ENCODE data around the gene PKNOX2.

PKNOX2 gene

DNA sequence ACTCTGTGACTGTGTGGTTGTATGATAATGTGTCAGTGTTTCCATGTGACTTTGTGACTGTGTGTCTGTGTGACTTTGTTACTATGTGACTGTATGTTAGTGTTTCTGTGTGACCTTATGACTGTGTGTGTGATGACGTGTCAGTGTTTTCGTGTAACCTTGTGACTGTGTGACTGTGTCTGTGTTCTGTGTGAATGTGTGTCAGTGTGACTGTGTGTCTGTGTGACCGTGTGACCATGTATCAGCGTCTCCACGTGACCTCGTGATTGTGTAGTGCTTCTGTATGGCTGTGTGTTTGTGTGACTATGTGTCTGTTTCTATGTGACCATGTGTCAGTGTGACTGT, 9.5 kb upstream of the PKNOX2 start:
- DNase-seq (ENCODE audit: low read depth in 2 of 2), result no peak

DNA sequence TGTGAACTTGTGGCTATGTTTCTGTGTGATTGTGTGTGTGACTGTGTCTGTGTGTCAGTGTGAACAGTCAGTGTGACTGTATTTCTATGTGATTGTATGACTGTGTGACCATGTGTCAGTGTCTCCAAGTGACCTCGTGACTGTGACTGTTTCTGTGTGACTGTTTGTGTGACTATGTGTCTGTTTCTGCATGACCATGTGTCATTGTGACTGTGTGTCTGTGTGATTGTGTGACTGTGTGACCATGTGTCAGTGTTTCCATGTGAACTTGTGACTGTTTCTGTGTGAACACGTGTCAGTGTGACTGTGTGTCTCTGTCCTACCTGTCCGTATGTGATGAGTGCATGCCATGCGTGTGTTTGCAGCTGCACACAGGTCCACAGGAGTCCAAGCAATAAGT, 8.8 kb upstream of the PKNOX2 start:
- no peak for DNase-seq (ENCODE audit: low read depth in 2 of 2)

- no peak for DNase-seq (ENCODE audit: low read depth in 2 of 2)
These were observed 8.0 kb upstream of the PKNOX2 start for GRCh38 chr11:125156346-125157117.

DNA sequence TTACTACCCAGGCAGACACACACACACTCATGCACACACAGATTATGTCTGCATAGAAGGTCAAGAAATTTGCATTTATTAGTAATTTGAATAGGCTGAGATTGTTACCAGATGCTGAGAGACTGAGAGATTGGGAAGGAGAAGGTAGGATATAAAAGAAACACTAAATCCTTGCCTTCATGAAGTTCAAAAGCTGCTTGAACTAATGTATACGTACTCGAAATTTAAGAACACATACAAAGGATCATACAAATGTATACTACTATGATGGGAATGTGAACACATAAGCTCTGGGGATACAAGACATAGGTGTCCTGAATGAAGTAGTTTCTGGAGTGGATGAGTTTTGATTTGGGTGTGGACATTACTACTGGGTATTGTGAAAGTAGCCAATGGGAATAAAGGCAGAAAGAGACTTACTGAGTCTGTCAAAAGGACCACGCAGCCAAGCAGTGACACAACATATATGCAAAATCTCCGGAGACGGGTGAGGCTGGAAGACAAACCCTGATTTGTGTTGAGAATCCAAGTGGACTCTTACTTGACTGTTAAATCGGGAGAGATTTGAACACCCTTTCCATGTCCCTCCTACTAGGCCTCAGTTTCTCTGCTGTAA, 7.3 kb upstream of the PKNOX2 start:
- no peak for DNase-seq (ENCODE audit: low read depth in 2 of 2)

- no peak for DNase-seq (ENCODE audit: low read depth in 2 of 2)
These were observed 6.4 kb upstream of the PKNOX2 start for GRCh38 chr11:125157953-125158680.

DNA sequence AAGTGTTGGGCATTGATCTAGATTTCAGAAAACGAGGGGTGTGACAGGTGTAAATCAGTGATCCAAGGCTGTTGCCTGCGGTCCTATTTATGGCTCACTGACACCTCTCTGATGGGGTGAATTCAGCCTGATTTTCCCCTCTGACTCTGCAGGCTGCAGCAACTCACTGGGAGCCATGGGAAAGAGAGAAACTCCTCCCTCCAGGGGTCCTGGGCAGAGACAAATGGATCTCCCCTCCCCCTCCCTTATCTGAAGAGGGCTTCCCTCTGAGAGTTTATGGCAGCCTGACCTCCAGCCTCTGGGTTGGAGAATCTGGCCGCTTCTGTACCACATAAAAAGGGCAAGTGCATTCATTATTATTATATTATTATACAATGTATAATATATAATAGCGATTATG, 1.8 kb upstream of the PKNOX2 start:
- no peak for DNase-seq (ENCODE audit: low read depth in 2 of 2)

DNA sequence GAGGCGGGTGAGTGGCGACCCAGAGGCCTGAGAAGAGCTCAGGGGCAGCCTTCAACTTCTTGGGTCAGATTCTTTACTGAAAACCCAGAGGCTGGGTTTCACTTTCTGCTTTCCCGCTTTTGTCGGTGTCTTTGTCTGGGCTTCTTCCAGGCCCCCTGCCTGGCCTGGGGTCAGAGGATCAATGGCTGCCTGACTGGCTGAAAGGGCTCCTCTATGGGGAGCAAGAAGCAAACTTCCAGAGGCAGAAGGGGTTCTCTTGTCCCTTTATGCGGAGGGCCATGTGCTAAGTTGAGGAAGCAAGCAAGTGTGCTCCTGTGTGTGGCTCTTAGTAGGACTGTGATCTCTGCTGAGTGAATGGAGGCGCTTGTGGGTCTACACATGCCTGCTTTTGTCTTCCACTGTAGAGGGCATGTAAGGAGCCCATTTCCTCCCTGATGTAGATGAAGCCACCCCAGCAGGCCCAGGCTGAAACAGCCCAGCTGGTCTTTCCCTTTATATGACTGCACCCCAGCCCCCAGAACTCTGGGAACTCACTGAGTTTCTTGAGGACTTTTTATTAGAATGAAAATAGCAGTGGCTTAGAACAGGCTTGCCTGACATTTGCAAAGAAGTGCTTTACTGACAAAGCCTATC, 1.0 kb upstream of the PKNOX2 start:
- no peak for DNase-seq (ENCODE audit: low read depth in 2 of 2)

GRCh38 chr11:125164091-125164421, 495 bp upstream of the PKNOX2 start:
- no peak for DNase-seq (ENCODE audit: low read depth in 2 of 2)

DNA sequence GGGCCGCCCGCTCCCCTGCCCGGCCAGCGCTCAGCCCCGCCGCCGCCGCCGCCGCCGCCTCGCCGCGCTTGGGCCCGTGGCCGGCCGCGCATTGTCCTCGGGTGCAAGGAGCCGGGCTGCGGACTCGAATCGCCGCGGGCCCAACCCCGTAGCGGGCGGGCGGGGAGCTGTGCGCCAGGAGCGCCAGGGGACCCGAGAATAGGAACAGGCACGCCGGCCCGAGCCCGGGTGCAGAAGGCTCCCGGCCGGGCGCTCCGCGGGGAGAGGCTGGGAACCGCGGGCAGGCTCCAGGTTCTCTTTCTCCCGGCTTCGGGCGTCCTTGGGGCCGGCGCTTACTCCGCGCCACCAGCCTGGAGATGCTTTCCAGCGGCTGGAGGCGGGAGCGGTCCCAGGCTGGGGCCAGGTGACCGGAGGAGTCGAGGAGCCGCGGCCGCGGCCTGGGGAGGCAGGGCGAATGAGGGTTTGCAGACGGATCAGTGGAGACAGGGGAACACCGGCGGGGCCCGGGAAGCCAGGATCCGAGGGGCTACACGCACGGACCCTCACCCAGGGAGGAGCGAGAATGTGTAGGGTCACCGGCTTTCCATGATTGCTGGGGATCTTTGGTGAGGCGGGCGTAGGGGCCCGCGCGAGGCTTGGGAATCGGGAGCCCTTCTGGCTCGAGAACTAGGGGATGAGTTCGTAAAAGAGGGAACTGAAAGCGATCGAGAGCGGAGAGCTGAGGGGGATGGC, 726 bp downstream of the PKNOX2 start:
- DNase-seq (ENCODE audit: low read depth in 2 of 2), result no peak

DNA sequence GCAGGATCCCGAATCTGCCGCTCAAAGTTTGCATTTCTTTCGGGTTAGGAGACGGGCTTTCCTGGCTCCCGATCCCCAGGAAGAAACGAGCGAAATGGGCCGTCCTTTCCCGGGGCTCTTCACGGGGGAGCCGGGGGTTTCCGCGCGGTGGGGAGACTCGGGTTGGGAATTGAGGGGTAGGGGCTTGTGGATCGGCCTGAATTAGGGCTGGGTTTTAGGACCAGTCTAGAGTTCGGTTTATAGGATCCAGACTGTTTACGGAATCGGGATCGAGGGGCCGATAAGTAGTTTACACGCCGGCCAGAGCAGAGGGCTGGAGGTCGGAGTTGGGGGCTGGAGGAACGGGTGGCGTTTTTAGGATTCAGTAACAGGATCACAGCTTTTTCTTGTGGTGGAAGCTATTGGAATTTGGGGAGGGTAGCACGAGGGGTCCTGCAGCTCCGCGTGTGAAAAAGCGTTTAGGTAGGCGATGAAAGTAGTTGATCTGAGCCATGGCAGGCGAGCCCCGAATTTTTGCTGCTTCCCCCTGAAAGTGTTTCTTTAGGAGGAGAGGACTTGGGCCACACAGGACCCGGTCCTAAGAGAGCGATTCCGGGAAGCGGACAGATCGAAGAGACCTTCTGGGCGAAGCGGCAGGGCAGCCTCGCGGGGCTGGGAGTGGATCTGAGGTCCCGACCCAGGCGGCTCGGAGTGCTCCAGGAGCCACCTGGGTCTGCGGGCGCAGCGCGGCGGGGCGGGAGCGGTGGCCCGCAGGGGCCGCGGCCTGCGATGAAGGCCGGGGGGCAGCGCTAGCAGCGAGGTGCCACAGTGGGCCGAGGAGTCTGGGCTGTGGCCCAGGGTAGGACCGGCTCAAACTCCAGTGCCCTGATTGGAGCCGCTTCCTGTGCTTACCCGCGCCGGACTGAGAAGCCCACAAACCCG, 1.6 kb downstream of the PKNOX2 start:
- DNase-seq (ENCODE audit: low read depth in 2 of 2), result no peak

DNA sequence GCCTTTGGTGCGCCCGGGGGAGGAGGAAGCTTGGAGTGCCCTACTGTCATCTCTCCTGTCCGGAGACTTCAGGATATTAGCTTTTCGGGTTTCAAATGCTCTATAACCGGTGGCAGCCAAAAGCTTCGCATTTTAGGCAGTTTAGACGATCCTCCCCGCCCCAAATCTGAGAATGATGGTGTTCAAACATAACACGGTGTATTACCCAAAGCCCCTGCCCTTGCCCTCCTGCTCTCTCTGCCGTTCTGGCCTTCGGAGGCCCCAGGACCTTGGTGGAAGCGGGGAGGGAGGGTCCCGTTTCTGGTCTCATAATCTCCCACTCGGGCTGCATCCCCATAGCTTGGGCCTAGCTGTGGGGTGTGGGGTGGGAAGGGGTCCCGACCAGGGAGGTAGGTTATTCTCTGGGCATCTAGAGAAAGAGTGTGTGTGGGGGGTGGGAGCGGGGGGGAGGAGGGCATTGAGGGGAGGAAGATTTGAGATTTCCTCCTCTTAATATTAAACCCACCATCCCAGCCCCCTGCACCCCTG, 2.3 kb downstream of the PKNOX2 start:
- no peak for DNase-seq (ENCODE audit: low read depth in 2 of 2)

GRCh38 chr11:125167292-125167953, 2.9 kb downstream of the PKNOX2 start:
- DNase-seq (ENCODE audit: low read depth in 2 of 2), result no peak

DNA sequence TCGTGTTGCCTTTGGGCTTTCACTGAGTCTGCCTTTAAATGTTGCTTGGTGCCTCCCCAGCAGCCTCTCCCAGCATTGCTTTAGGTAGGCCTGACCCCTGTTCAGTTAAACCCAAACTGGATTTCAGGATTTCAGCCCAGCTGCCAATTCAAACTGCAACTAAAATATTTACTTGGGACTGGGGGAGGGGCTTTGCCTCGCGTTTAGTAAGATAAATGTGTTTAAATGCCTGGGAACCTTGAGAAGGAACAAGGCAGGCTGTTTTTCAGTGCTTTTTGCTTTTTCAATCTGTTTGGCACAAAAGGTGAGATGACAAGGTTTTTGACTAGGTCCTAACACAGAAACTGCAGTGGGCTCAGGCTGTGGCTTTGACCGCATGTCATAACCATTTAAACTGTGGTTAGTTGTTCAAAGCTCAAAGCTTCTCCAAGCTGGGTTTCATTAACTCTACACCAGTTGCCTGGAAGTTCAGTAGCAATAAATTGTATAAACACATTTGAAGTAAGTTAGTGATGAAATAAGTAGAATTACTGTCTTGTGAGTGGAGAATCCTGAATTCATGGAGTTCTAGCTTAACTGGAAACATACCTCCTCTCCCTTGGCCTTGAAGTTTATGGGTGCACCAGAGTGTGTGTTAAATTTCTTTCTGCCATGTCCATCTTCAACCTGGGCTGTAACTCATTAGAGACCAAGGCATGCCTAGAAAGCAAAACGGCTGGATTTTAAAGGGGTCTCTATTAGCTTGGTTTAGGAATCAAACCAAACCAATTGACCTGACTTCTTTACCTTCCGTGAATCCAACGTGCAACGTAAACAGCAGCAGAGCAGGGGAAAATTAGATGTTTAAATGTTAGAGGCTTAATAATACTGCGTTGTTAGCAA, 3.6 kb downstream of the PKNOX2 start:
- DNase-seq (ENCODE audit: low read depth in 2 of 2), result no peak

- no peak for DNase-seq (ENCODE audit: low read depth in 2 of 2)
These were observed 4.4 kb downstream of the PKNOX2 start for GRCh38 chr11:125168918-125169456.

GRCh38 chr11:125170001-125170509, 5.5 kb downstream of the PKNOX2 start:
- no peak for DNase-seq (ENCODE audit: low read depth in 2 of 2)

- no peak for DNase-seq (ENCODE audit: low read depth in 2 of 2)
These were observed 6.0 kb downstream of the PKNOX2 start for GRCh38 chr11:125170510-125171031.

GRCh38 chr11:125171974-125172373, 7.4 kb downstream of the PKNOX2 start:
- DNase-seq (ENCODE audit: low read depth in 2 of 2), result no peak

- no peak for DNase-seq (ENCODE audit: low read depth in 2 of 2)
These were observed 8.5 kb downstream of the PKNOX2 start for GRCh38 chr11:125173027-125173426.
